GM12875 (cell line): ENCODE data around the gene SSC4D.
A peak's percentile ranks its signal among the peaks of the same experiment; 100 is the strongest.
"Not testable (repeated sequence)": the region's sequence is repeated elsewhere in the genome, so short reads cannot be mapped to it uniquely, and the experiment has no call there.

Experiments
- H3K4me3 ChIP-seq: one replicate; pipeline ENCODE4 v1.5.1; 2011; ENCODE audit warnings: low read depth, low read length, control low read depth
- TF ChIP-seq, protein P1 (sequence below): IDR thresholded peaks from 2 replicates; pipeline ENCODE4 v1.5.1; 2011; ENCODE audit warnings: low read depth, mild to moderate bottlenecking, control low read depth, inconsistent platforms, low read length, moderate library complexity, borderline replicate concordance; ENCODE audit not compliant: insufficient read depth

Gene SSC4D

DNA sequence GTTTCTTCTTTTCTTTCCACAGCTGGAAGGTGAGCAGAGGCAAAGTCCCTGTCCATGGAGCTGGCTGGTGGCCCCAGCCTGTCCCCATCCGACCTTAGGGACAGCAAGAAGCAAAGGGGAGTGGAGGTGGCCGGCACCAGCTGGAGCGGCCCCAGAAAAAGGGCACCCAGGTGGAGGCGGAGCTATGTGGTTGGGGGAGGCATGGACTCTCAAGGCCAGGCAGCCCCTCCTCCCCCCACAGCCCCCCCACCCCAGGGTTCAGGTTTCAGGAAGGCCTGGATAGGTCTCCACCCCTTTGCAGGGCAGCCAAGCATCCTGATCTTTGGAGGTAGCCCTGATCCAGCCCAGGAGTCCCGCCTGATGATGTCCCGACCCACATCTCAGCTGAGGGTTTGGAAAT, at the start of gene SSC4D:
TSS of gene SSC4D (minus strand) at position 161 of the 400 bp plus-strand sequence. CDS start 5,258 bp downstream, outside the sequence.
- H3K4me3 ChIP-seq, result no peak within 1 kb of the TSS
- TF ChIP-seq, protein P1, sequence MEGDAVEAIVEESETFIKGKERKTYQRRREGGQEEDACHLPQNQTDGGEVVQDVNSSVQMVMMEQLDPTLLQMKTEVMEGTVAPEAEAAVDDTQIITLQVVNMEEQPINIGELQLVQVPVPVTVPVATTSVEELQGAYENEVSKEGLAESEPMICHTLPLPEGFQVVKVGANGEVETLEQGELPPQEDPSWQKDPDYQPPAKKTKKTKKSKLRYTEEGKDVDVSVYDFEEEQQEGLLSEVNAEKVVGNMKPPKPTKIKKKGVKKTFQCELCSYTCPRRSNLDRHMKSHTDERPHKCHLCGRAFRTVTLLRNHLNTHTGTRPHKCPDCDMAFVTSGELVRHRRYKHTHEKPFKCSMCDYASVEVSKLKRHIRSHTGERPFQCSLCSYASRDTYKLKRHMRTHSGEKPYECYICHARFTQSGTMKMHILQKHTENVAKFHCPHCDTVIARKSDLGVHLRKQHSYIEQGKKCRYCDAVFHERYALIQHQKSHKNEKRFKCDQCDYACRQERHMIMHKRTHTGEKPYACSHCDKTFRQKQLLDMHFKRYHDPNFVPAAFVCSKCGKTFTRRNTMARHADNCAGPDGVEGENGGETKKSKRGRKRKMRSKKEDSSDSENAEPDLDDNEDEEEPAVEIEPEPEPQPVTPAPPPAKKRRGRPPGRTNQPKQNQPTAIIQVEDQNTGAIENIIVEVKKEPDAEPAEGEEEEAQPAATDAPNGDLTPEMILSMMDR, result no peak

DNA sequence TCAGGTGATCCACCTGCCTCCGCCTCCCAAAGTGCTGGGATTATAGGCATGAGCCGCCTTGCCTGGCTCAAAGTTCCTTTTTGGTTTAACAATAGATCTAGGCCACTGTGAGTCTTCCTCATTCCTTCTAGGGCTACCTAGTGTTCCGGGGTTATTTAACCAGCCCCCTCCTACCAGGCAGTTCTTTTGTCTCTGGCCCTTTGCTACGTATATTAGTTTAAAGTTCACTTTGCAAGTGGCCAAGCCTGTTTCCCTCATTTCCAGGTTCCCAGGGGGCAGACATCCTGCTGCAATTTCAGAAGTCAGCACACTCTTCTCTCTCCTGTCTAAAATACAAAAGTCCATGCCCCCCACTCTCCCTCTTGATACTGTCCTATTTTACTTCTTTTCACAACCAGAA, 49.0 kb upstream of the SSC4D start:
- H3K4me3 ChIP-seq, result not testable (repeated sequence)

- not testable (repeated sequence) for H3K4me3 ChIP-seq
Measured at GRCh38 chr7:76457017-76457416, 47.5 kb upstream of the SSC4D start.

DNA sequence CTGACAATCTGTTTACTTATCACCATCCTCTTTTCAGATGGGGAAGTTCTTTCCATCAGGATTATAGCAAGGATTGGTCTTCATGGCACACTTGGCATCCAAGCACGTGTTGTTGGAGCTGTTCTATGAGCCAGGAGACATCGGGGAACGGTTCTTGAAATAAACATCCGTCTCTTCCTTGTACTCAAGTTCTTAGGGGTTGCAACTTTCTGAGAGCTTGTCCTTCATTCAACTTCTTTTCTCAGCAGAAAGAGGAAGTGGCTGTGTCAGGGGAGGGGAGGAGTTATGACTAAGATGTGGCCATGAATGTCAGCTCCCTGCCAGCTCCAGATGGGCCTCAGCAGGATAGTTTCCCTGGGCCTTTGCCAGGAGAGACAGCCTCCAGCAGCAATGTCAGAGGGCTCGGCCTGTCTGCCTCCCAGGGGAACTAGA, 36.1 kb upstream of the SSC4D start:
- not testable (repeated sequence) for H3K4me3 ChIP-seq

DNA sequence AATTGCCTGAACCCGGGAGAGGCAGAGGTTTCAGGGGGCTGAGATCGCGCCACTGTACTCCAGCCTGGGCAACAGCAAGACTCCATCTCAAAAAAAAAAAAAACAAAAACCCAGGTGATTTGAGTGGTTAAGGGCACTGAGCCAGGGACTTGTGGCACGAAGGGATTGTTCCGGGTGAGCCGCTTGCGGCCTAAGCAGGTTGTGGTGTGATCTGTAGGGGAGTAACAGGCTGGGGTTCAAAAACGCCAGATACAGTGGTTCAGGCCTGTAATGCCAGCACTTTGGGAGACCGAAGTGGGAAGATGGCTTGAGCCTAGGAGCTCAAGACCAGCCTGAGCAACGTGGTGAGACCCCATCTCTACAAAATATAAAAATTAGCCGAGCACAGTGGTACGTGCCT, 34.3 kb upstream of the SSC4D start:
- H3K4me3 ChIP-seq, result not testable (repeated sequence)

- not testable (repeated sequence) for H3K4me3 ChIP-seq
Measured at GRCh38 chr7:76442664-76443446, 33.4 kb upstream of the SSC4D start.

DNA sequence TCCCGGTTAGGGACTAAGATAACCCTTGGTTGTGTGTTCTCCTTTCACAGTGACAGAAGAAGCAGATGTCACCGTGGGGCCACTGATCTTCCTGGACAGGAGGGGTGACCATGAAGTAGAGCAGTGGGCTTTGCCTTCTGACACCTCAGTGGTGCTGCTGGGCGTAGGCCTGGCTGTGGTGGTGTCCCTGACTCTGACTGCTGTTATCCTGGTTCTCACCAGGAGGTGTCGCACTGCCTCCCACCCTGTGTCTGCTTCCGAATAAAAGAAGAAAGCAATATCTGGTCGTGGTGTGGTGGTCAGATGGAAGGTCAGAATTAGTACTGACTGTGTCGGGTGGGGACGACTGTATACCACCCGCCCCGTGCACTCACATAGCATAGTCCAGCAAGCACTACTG, 32.3 kb upstream of the SSC4D start:
- not testable (repeated sequence) for H3K4me3 ChIP-seq

DNA sequence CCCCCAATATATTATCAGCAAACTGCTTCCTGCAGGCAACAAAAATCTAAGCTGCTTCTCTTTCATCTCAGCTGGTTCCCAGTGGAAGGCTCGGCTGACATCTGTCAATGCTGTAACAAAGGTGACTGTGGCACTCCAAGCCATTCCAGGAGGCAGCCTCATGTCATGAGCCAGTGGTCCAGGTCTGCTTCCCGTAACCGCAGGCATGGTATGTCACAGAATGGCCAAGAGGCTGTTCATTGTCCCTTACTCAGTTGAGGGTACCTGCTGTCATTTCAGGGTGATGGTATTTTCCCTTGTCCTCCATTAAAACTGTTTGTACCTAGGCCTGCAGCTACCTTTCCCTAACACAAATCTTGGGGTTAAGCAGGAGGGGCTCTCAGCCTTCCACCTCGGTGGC, 30.9 kb upstream of the SSC4D start:
- not testable (repeated sequence) for H3K4me3 ChIP-seq

DNA sequence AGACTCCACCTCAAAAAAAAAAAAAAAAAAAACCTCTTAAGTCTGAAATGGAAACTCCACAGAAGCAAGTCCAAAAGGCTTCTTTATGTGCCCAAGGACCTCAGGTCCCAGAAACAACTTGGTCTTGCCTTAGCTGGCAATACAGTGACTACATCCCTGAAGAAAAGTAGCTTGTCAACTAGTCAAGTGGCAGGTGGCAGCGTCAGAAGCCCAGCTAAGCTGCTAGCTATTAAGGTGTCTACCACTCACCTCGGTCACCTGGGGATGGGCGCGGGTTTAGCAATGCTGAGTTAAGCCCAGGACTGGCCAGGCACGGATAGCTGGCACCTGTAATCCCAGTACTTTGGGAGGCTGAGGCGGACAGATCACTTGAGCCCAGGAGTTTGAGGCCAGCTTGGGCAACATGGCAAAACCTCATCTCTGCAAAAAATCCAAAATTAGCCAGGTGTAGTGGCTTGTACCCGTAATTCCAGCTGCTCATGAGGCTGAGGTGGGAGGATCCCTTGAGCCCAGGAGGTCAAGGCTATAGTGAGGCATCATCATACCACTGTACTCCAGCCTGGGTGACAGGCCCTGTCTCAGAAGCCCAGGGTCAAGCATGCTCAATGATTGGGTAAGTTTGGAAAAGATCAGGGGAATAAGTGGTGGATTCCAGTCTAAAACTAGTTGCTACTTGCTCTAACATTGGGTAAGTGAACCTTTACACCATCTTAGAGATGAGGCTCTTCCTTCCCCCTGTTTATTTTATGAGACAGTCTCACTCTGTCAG, 29.8 kb upstream of the SSC4D start:
- not testable (repeated sequence) for H3K4me3 ChIP-seq

GRCh38 chr7:76437873-76438272, 28.4 kb upstream of the SSC4D start:
- TF ChIP-seq, protein P1, result peak; percentile 59
- H3K4me3 ChIP-seq, result not testable (repeated sequence)

GRCh38 chr7:76430836-76431235, 21.3 kb upstream of the SSC4D start:
- H3K4me3 ChIP-seq, result no peak overlapping the region
- TF ChIP-seq, protein P1, result no peak
